RPMI8226 (cell line): ENCODE results near the gene SEC16A.

Experiments used
- DNase-seq: peaks from one replicate; pipeline ENCODE4 v3.0.0-alpha.2; 2015

Gene SEC16A

GRCh38 chr9:136517012-136517743, 34.3 kb upstream of the SEC16A start:
- no peak for DNase-seq

DNA sequence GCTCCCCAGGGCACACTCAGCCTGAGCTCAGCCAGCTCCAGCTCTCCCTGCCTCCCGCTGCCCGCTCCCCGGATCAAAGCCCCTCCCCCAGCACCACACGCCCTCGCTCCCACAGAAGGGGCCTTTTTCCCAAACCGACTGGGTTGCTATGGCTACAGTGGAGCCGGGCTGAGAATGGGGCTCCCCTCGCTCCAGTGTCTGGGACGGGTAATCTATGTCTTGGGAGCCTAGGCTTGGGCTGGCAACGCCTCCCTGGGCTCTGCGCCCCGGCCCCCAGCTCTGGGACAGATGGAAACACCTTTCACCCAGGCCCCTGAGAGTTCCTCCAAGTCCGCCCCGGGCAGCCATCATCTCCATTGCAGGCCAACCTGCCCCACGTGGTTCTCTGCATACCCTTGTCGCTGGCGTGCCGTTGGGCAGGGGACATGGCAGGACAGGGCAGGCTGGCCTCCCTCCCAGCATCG, 33.4 kb upstream of the SEC16A start:
- DNase-seq: no peak

DNA sequence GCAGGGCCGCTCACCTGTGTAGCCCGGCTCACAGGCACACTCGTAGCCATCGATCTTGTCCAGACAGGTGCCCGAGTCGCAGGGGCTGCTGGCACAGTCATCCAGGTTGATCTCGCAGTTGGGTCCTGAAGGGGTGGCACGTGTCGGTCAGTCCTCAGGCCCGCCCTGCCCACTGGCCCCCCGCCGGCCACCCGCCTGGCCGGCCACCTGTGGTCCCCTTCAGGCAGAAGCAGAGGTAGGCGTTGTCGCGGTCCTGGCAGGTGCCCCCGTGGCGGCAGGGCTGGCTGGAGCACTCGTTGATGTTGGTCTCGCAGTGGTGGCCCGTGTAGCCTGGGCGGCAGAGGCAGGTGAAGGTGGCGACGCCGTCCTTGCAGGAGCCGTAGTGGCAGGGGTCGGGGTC, 32.4 kb upstream of the SEC16A start:
- no peak for DNase-seq

DNA sequence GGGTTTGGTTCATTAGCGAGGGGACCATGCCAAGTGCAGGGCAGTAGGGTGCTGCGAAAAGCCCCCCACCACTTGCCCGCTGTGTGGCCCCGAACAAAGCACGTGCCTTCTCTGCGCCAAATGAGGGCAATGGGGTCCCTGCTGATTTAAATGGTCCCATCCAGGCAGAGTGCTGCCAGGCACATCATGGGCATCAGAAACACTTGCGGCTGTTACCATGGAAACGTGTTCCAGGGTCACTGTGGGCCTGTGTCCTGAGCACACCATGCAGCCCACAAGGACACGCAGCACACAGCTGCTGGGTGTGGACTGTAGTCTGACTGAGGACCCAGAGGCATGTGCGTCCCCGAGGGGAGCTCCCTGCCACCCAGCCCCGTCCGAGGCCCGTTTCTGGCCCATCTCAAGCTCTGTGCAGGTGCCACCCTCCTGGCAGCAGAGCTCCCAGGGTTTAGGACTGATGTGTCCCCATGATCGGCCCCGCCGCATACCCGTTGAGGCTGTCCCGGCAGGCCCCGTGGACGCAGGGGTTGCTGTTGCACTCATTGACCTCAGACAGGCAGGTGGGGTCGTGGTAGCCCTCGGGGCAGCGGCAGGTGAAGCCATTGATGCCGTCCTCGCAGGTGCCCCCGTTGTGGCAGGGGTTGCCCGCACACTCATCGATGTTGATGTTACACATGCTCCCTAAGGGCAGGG, 31.3 kb upstream of the SEC16A start:
- no peak for DNase-seq

GRCh38 chr9:136513191-136513590, 30.4 kb upstream of the SEC16A start:
- no peak for DNase-seq

- DNase-seq: no peak
Measured at GRCh38 chr9:136512651-136513071, 29.8 kb upstream of the SEC16A start.

DNA sequence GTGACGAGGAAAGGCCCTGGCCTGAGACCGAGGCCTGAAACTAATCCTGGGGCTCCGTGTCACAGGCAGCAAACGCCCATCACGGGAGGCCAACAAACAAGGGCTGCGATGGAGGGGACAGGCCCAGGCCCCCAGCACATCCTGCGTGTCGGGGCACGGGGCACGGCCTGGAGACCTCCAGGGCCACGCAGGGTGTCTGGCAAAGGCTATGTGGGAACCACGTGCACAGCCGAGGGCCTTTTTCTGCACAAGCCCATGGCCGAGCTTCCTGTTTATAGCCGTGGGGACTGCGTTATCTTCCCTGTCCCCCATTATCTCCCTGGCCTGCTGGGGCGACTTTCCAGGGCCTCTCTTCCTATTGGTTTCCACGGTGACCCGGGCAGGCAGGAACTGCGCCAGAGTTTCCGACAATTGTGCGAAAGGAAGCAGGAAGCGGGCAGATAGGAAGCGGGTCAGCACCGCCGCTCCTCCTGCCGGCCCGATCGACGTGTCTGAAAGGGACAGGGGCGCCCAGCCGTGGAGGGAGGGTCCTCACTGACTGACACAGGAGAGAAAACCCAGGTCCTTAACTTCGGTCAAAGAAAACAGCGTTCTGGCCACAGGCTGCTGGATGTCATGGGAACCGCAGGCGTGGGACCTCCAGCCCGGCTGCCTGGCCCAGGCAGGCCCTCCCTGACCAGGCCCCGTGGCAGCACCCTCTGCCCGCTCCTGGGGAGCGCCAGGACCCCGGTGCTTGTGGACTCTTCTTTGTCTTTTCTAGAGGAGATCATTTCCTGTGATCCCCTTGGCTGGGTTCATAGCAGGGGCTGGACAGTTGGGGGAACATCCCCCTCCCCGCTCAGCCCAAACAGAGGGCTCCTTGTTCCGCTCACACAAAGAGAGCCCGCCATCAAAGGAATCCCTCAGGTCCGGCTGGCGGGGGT, 29.1 kb upstream of the SEC16A start:
- DNase-seq: no peak

- no peak for DNase-seq
Measured at GRCh38 chr9:136511144-136511669, 28.4 kb upstream of the SEC16A start.

- DNase-seq: no peak
Measured at GRCh38 chr9:136510561-136510960, 27.7 kb upstream of the SEC16A start.

- DNase-seq: no peak
Measured at GRCh38 chr9:136509549-136509948, 26.7 kb upstream of the SEC16A start.

GRCh38 chr9:136508729-136509500, 26.1 kb upstream of the SEC16A start:
- DNase-seq: no peak

DNA sequence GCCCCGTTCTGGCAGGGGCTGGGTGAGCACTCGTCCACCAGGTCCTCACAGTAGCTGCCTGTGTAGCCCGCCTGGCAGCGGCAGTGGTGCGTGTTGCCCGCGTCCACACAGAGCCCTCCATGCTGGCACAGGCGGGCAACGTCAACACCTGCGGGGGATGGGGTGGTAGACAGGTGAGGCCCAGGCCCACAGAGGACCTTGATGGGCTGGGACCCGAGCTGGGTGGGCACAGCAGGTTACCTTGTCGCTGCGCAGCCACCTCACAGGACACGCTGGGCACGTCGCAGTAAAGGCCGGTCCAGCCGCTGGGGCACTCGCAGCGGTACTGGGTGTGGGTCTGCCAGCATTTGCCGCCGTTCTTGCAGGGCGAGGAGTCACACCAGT, 25.1 kb upstream of the SEC16A start:
- no peak for DNase-seq

GRCh38 chr9:136507221-136507991, 24.6 kb upstream of the SEC16A start:
- DNase-seq: no peak

GRCh38 chr9:136506425-136506824, 23.6 kb upstream of the SEC16A start:
- no peak for DNase-seq

DNA sequence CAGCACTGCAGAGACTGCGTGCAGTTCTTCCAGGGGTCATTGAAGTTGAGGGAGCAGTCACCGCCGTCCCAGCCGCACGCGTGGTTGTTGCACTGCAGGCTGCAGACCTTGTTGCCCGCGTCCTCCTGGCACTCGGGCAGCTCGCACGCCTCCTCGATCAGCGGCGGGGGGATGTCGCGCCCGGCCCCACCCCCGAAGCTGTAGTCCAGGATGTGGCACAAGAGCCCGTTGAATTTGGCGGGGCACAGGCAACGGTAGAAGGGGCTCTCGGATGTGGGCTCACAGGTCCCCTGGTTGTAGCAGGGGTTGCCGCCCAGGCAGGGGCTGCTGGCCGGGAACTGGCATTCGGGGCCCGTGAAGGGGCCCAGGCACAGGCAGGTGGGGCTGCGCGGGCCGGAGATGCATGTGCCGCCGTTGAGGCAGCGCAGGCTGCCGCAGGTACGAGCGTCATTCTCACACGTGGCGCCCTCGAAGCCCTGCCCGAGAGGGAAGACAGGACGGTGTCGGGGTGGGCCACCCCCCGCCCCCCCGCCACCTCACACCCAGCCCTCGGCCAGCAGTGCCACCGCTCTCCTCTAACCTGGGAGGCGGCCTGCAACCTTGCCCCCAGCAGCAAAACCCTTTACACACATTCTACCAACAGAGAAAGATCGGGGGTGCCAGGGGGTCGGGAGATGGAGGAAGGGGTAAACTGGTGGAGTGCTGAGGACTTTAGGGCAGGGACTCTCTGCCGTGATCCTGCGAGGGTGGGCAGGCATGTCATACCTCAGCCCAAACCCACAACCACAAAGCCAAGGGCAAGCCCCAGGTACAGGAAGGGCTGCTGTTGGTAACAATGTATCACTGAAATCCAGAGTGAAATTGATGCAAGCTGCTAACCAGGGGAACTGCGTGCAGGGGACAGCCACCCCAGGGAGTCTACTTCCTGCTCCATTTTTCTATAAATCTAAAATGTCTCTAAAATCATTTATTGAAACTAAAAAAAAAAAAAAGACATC, 22.9 kb upstream of the SEC16A start:
- DNase-seq: no peak

GRCh38 chr9:136504512-136505348, 21.9 kb upstream of the SEC16A start:
- no peak for DNase-seq

DNA sequence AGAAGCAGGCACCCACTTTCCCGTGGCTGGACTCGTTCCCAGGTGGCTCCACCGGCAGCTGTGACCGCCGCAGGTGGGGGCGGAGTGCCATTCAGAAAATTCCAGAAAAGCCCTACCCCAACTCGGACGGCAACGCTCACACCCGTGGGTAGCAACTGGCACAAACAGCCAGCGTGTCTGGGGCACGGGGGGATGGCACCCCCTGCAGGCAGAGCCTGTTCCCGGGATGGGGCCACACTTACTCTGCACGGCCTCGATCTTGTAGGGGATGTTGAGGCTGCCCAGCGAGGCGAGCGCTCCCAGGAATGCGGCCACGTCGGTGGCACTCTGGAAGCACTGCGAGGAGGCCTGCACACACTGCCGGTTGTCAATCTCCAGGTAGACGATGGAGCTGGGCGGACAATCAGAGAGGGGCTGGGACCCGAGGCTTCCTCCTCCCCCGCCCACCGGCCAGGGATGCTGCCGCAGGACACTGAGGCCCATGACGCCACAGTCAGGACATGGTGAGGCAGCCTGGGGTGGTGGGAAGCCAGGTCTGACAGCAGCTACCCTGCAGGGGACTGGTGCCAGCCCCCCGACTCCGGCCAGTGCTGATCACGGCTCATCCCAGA, 20.2 kb upstream of the SEC16A start:
- no peak for DNase-seq

DNA sequence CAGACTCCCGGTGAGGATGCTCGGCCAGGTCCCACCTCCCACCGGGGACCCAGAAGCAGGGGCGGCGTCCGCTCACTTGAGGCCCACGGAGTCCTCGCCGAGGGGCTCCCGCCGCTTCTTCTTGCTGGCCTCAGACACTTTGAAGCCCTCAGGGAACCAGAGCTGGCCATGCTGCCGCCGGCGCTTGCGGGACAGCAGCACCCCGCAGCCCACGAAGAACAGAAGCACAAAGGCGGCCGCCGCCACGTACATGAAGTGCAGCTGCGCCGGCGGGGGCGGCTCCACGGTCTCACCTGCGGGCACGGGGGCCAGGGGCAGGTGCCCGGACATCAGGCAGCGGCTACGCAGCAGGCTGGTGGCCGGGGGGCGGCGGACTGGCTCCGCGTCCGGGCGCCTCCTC, 19.4 kb upstream of the SEC16A start:
- DNase-seq: no peak

DNA sequence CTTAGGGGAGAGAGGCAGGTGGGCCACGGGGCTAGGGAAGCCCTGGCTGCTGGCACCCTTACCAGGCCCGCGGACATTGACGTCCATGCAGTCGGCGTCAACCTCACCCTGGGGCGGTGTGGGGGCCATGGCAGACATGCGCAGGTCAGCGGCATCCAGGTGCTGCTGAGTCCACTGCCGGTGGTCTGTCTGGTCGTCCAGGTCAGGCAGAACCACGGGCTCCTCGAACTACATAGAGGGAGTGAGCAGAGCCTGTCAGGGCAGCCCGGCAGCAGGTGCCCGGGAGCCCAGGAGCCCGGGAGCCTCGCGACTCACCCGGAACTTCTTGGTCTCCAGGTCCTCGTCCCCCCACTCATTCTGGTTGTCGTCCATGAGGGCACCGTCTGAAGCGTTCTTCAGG, 18.8 kb upstream of the SEC16A start:
- no peak for DNase-seq
